Suprapubic skin (tissue), 3 donors: ENCODE measurements around the gene KLF18.

Experiments used
- POLR2A ChIP-seq, 2 donors: fragments of 450-650 bp; IDR thresholded peaks; one replicate each; pipeline ENCODE4 v1.6.1; 2017; ENCODE audit warnings: antibody characterized with exemption in 2 of 2, mild to moderate bottlenecking in 2 of 2, moderate library complexity in 2 of 2
- TF ChIP-seq, protein P1 (sequence below), 2 donors: fragments of 200-600 bp in 1 of 2; fragments of 450-650 bp in 1 of 2; sonication (generic) in 1 of 2; IDR thresholded peaks; one replicate each; pipeline ENCODE4 v1.5.1; 2016 to 2019; ENCODE audit warnings: antibody characterized with exemption in 2 of 2, mild to moderate bottlenecking in 1 of 2, moderate library complexity in 1 of 2

DNA sequence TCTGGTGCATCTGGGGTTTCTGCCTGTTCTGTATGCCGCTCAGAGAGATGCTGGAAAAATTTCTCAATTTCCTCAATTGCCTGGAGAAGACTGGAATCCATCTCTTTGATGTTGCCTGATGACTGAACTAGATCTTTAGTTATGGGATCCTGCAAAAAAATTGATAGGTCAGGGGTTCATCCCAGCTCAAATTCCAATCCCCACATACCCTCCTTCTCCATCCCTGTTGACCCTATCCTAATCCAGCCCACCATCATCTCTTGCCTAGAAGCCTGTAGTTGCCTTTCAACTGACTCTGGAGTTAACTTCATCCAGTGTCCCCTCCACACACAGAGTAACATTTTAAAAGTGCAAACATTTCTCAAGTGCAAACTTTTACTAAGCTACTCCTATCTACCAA is at the start of gene KLF18:
- TF ChIP-seq, protein P1, sequence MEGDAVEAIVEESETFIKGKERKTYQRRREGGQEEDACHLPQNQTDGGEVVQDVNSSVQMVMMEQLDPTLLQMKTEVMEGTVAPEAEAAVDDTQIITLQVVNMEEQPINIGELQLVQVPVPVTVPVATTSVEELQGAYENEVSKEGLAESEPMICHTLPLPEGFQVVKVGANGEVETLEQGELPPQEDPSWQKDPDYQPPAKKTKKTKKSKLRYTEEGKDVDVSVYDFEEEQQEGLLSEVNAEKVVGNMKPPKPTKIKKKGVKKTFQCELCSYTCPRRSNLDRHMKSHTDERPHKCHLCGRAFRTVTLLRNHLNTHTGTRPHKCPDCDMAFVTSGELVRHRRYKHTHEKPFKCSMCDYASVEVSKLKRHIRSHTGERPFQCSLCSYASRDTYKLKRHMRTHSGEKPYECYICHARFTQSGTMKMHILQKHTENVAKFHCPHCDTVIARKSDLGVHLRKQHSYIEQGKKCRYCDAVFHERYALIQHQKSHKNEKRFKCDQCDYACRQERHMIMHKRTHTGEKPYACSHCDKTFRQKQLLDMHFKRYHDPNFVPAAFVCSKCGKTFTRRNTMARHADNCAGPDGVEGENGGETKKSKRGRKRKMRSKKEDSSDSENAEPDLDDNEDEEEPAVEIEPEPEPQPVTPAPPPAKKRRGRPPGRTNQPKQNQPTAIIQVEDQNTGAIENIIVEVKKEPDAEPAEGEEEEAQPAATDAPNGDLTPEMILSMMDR (IDR thresholded peaks at IDR 0.05) = no peak
- TF ChIP-seq POLR2A (IDR thresholded peaks at IDR 0.05) = no peak
